ENCODE data around the gene CPEB2.

Gene CPEB2

DNA sequence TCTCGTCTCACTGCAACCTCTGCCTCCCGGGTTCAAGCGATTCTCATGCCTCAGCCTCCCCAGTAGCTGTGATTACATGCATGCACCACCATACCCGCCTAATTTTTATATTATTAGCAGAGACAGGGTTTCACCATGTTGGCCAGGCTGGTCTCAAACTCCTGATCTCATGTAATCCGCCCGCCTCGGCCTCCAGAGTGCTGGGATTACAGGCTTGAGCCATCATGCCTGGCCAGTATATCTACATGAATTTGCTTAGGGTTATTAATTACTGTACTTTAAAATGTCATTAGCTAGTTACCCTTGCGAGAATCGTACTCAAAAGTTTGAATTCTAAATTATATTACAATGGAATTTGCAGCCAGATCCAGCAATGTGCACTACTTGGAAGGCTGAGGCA is 8.9 kb downstream of the CPEB2 start:
- DNase-seq: no peak

DNA sequence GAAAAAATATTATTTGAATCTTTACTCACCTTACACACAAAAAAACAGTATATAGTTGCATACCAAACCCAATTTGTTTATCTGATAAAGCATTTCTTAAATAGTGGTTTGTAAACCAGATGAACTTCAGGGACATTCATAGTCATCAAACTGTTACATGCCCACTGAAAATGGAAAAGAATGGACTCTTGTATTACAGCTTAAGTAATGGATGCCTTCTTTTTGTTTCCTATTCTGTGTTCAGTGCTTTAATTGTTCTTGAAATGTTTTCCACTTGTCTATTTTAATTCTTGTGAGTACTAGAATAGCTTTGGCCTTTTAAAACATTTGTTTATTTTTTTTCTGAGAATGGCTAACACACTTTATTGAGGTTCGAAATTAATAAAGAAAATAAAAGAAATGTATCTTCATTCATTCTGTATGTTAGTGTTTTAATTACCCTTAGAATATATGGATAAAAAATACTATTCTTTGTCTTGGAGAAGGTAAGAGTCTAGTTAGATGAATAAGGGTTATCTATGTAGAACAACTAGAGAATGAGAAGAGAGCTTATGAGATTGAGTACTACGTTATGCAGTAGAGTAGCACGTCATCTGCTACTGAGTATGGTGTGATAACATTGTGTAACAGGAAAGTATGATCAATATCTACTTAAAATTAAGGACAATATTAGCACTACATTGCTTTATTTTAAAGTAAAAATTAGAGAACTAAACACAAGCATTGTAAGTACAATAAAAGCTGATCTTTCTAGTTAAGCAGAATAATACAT is 9.9 kb downstream of the CPEB2 start:
- DNase-seq: no peak

DNA sequence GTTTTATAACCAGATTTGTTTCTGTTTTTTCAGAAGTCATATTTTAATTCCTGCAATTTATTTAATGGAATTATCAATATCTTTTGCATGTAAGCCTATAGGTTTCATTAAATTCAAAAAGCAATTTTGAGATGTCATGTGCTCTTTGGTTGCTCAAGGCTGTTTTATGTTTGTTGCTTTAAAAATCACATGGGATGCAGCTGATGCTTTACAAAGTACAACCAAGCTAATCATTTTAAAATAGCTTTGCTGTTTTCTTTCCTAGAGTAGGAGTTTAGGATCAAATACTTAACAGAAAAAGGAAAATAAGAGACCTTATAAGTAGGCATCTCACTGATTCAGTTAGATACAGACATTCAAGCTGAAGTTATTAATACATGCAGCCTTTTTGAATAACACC is 11.3 kb downstream of the CPEB2 start:
- DNase-seq: no peak

DNA sequence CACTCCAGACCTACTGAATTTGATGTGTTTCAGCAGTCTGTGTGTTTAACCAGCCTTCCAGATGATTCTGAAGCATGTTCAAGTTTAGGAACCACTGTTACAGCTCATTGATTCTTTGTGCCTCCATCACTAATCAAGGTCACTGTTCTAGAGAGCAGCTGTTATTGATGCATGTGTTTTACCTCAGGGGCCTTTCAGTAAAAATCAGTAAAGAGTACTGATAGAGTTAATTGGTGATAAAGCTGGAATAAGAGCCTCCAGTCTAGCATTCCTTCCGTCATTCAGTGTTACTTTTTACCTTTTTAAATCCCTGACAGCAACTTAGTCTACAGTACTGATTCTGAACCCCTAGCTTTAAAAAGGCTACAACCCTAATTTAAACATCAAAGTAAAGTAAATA is 12.9 kb downstream of the CPEB2 start:
- DNase-seq: no peak

DNA sequence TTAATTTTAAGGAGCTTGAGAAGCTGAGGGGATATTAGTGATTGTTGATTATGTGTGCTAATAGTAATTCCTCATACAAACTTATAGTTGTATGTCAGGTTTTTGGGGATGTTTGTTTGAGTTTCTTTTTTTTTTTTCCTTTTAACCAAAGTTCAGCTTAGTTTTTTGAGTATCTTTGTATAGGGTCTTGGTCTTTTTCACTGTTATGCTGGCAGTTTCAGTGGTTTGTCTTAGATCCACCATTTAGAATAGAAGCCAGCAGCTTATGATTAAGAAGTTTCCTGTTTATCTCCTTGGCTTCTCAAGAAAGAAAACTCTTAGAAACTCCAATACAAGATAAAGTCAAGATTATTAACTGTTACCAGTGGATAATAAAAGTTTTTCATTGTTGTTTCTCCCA is 16.1 kb downstream of the CPEB2 start:
- DNase-seq: no peak

DNA sequence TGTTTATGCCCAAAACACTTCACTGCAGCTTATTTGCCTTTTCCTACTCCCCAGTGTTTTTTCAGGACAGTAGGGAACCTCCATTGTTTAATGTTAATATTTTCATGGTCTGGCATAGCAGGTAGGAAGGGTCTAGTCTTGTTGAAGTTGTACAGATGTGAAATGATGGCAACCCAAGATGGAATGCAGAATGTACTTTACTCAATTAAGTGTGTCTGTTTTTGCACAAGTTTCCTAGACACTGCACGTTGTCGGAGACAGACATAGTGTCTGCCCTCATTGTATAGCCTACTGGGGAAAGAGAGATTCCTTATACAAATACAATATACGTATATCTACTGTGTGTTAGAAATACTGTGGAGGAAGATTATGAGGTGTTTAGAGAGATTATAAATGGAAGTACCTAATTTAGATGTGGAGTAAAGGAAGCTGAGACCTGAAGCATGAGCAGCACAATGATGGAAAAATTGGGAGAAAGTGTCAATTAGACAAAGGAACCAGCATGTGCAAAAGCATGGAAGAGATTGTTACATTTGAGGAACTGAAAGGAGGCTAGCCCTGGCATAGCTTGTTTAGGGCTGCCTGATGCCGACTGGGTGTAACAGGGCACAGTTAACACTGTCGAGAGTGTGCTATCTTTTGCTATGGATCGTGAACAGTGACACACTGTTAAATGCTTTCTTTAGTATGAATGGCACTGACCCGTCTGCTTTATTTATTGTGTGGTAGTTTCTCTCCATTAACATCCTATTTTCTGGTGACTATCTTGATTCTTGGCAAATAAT is 18.4 kb downstream of the CPEB2 start:
- DNase-seq: no peak

DNA sequence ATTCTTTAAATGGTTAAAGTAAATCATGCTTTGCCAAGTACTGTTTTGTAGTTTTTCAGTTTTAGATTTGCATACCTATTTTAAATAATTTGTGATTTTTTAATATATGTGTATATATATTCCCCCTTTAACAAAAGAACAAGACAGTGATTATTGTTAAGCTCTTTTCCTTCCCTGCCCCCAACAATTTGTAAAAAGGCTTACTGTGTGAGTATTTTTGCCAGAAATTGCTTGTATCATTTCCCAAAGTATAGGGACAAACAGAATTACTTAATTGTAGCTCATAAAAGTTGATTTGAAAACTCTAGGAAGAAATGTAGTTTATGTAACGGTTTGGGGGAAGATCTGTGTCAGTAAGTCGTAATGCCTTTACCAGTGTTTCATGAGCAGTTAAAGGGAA is 19.0 kb downstream of the CPEB2 start:
- no peak for DNase-seq

DNA sequence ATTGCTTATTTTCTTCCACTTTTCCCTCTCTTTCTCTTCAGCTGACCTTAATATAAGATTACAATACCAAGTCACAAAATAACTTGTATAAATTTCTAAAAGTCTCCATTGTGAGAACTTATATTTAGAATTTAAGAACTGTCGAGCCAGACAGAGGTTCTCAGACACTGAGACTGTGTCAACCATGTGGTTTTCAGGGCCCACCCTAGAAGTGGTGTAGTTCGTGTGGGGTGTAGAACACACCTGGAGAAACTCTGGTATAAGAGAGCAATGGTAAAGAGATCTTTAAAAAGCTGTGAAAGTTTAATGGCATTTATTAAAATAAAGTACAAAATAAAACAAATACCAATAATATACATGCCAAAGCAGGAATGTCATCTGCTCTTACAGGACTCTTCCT is 19.7 kb downstream of the CPEB2 start:
- DNase-seq: no peak

DNA sequence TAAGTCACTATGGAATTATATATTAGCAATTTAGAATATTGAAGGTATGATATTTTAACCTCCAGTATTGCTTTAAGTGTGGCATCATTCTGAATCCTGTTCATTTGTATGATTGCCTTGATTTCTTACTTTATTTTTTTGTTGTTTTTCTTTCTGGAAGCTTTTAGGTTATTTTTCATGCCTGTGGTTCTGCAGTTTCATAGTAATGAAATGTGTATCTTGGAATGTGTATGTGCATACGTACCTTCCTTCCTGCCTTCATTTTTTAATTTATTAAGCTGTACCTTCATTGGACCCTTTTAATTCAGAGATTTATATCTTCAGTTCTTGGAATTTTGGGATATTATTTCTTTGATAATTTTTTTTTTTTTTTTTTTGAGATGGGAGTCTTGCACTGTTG is 22.1 kb downstream of the CPEB2 start:
- DNase-seq: no peak

DNA sequence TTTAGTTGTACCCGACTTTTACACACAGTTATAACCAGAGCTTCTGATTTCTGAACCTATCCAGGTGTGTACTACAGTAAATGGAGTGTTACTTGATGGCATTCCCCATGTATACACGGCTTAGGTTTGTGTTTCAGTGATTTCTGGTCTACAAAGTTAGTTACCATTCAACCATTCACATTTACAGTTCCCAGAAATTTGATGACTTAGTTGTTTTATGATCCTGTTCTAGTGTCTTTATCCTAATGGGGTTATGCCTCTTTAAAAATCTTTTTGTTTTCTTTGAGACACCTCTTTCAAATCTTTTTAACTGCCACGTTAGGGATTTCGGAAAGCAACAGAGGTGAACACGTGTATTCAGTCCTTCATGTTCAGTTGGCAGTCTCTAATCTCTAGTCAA is 23.4 kb downstream of the CPEB2 start:
- DNase-seq: no peak

DNA sequence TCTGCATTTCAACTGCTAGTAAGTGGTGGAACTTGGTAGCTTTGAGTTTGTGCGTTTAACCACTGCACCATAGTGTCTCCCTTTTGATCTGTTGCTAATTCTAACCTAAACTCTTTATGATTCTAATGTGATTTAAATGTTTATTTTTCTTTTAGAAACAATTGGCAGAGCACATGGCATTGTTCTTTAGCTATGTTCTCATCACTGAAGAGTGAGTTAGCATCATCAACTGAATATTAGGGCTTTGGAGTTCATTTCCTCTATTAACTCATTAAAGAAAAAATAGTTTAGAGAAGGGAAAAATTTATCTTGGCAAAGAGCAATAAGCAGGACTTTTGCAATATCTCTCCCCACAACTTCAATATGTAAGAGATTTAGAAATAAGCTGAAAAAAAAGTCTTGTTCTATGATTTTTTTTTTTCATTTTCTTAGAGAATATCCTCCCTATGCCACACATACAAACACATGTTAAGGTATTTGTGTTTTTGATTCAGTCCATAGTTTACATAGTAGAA is 25.7 kb downstream of the CPEB2 start:
- no peak for DNase-seq

DNA sequence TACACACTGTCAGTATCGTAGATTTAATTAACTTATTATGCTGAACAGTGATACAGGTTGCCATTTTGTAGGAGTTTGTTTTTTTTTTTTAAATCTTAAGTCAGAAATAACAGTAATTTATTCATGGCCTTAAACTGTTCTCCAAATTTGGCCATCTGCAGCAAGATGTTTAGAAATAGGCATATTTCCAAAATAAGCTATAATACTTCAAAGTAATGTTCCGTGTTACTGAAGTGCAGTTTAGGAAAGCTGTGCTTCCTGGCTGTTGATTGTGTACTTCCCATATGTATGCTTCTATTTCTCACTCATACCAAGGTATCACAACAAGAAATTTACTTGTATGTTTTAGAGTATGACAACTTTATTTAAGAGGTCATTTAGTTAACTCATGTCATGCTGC is 28.9 kb downstream of the CPEB2 start:
- DNase-seq: no peak

DNA sequence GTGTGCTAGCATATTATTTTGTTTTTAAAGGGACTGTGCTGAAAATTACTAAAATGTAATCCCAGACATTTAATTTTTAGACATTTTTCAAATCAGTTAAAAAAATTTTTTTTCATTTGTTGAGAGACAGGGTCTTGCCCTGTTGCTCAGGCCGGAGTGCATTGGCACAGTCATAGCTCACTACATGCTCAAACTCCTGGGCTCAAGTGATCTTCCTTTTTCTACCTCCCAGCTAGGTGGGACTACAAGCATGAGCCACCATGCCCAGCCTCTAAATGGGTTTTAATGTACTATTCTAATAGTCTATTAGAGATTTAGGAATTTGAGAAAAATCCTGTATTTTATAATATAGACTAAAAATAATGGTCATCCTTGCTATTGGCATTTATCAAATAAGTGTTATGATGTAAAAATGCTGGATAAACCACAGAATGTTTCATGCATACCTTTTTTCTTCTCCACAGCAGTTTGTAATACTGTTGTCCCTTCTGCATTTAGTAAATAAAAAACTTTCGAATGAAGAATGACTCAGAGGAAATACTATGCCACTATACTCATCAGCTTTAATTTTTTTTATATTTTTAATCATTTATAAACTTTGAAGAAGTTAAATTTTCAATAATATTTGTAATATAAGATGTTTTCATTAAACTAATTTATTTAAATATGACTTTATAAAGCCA is 29.9 kb downstream of the CPEB2 start:
- DNase-seq: no peak

DNA sequence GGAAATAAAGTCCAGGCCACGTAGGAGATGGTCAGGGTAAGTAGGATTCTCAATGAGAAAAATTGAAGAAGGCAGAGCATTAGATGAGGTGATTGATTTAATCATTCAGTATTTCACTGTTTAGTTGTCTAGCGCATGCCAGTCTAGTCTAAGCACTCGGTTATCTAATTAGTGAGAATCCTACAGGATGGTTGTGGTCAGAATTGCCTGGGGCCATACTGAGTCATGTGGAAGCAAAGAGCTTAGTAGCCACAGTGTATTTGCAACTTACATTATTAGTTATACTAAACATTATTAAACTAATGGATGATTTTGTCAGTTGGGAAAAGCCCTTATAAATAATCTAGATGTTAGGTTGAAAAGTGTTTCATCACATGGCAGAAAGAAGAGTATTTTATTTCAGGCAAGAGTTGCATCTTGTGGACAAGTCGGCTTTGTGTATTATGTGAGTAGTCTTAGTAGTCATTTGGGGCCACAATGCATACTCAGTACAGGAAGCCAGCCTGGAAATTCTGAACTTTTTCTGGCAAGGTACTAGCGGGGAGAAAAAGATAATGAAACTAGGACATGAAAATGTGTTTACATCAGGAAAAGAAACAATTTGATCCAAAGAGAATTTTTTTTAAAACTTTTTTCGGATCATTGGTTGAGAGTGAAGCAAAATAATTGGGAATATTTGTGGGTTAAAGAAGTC is 31.9 kb downstream of the CPEB2 start:
- no peak for DNase-seq

DNA sequence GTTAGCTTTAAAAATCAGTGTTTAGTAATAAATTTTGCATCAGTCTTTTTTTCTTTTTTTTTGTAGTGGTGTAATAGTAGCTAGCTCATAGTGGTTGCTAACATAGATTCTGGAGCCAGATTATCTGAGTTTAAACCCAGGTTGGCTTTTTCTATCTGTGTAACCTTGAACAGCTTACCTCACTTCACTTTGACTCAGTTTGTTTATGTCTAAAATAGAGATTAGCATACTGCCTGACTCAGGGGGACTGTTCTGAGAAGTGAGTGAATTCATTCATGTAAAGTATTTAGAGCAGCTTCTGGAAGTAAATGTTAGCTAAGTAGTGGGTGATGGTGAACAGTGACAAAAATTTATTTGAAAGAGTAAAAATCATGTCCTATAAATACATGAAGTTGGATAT is 32.9 kb downstream of the CPEB2 start:
- no peak for DNase-seq

DNA sequence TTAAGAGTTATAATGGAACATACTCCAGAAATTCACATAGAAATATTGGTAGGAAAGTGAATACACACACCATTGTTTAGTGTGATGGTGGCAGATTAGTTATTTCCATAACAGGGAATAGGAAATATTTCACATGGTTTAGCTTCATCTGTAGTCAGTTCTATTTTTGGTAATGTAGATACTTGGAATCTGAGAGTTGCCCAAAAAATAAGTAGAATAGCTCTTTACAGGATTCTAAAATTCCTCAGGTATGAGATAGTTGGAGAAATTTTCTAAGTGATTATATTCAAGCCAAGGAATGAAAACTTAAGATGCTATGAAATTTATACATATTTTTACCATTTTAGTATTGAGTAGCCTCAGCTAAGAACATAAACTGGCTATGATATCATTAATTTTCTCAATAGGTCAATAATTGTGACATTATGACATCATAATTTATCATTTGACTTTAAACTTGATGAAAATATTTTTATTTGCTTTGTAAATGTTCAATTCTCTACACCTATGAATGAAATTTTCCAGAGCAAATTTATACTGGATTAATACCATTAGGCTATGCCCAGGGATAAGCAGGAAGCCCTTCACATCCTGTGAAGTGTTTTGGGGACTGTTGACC is 35.8 kb downstream of the CPEB2 start:
- no peak for DNase-seq

DNA sequence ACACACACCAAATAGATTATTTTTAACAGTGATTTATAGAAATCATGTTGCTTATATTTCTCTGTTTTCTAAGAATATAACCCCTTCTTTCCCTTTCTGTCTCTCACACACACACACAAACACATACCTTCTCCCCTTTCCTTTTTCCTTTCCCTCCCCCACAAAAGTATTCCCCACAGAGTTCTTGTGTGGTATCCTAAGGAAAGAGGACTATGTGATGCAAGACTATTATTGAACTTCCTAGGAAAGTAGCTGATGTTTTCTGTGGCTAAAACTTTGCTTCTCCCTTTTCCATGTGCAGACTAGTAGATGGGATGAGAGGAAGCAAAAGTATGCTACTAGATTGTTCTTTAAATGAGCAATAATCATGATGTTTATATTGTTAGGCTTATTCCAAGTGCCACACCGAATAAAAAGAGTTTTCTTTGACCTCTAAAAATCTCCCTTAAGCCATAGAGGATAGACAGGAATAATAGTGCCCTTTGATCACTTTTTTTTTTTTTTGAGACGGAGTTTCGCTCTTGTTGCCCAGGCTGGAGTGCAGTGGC is 38.7 kb downstream of the CPEB2 start:
- no peak for DNase-seq

DNA sequence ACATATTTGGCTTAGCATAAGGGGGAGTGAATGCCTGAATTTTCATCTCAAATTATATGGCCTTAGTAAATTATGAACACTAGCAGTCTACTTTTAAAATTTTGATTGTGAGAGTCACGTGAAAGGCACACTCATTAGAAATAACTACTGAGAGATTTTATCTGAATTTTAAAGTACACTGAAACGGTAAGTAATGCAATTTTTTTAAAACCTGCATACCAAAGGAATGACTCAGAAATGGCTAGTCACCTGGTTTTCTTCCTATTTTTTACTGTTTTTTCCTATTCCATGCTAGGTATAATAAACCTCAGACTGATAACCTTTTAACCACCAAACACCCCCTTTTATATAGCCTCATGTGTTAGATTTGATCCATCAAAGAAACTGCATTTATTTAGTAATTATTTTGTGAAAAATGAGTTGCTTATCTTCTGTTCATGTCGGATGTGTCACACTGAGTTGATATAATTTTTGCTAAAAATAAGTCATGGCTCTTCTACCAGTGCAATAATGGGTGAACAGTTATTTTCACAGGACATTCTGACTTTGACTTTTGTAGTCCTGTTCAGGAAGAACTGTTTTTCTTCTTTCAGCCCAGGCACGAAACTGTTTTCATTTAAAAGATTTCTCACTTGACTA is 40.4 kb downstream of the CPEB2 start:
- DNase-seq: no peak

DNA sequence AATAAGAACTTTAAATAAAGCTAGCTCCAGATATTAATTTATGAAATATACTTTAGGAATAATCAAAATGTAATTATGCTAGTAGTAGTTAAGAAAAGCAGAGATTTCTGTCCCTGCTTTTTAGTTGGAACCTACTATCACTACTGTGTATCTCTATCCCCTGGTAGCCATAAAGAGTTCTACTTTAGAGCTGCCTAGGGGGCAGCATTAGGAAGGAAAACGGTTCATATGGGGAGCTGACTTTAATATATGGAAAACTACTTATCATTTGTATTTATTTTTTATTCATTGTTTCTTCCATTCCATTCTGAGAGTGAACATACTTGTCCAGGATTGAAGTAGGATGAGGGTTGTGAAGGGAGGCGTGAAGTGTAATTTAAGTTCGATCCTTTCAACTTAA is 40.9 kb downstream of the CPEB2 start:
- DNase-seq: no peak

DNA sequence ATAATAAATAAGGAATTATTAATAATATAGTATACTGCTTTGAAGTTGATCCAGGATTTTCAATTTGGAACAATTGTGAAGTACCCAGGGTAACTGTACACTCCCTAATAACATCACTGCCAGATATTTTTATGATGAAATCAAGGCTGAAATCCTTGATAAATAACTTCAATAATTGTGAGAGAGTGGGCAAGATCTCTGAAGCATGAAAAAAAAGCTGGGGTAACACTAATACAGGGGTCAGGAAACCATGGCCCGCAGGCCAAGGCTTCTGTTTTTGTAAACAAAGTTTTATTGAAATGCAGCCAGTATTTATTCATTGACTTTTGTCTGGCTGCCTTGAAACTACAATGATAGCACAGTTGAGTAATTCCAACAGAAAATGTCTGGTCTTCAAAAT is 41.6 kb downstream of the CPEB2 start:
- no peak for DNase-seq

DNA sequence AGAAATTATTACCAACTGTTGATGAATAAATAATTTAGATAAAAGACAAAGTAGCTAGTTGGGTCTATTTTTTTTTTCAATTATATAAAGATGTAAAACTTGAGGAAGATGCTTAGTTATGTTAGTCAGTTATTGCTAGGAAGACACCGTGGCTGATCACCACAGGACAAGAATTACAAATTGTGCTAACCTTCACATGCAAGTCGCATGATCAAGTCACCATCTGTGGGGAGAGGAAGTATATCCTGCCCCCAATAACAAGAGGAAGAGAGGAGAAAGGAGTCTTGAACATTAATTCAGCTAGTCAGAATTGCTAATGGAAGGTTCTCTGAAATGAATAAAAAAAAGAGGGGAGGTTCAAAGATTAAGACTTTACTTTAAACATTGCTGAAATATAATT is 52.3 kb downstream of the CPEB2 start:
- DNase-seq: no peak

DNA sequence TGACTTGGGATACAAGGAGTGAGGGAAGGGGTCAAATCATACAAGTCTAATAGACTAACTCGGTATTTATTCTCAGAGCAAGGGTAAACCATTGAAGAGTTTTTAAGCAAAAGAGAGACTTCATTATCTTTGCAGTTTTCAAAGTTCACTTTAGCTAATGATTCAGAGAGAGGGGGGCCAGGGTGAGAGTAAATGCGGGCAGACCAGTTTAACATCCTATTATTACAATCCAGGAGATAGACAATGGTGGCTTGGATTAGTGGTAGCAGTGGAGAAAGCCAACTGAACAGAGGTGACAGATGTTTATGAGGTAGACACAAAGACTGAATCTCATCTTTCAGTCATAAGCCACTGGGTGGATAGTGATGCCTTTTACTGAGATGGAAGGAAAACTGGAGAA is 57.9 kb downstream of the CPEB2 start:
- no peak for DNase-seq

Data from NCI-H2171 (cell line).